GM19193 (cell line): ENCODE data around the gene FRAT1.

Source experiments
- POLR2A ChIP-seq: IDR thresholded peaks from 4 replicates; pipeline ENCODE4 v1.6.1; 2011; ENCODE audit not compliant: insufficient read depth, insufficient read length; ENCODE audit errors: extremely low read depth

The FRAT1 gene

GRCh38 chr10:97318772-97319651, at the start of gene FRAT1:
Gene FRAT1, plus strand, starts transcription at chr10:97319271. Its CDS starts 183 bp downstream, at chr10:97319454.
- peak; percentile 42 for TF ChIP-seq POLR2A

GRCh38 chr10:97270523-97271154, 48.4 kb upstream of the FRAT1 start:
- no peak for TF ChIP-seq POLR2A

- TF ChIP-seq POLR2A: no peak
These were observed 45.4 kb upstream of the FRAT1 start for GRCh38 chr10:97273700-97274099.

- no peak for TF ChIP-seq POLR2A
These were observed 44.2 kb upstream of the FRAT1 start for GRCh38 chr10:97274828-97275227.

- no peak for TF ChIP-seq POLR2A
These were observed 41.5 kb upstream of the FRAT1 start for GRCh38 chr10:97277551-97277950.

GRCh38 chr10:97278491-97278989, 40.5 kb upstream of the FRAT1 start:
- TF ChIP-seq POLR2A: no peak

DNA sequence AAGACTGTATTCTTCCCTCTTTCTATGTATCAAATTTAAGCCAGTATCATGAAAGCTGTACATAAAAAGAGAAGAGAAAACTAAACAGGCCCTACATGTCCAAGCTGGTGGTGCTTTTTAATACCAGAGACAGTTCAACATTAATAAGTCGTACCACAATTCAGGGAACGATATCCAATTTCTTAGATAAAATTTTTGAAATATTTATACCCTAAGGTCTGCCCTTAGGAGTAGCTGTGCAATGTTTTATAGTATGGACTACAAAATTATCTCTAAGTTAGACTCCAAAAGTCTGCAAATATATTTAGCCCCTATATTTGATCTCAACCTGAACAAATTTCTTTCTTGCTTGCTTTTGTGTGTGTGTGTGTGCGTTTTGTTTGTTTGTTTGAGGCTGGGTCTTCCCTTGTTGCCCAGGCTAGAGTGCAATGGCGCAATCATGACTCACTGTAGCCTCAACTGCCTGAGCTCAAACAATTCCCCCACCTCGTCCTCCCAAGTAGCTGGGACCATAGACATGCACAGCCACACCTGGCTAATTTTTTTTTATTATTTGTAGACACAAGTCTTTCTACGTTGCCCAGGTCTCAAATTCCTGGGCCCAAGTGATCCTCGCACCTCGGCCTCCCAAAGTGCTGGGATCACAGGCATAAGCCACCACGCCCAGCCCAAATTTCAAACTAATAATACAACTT, 39.8 kb upstream of the FRAT1 start:
- no peak for TF ChIP-seq POLR2A

DNA sequence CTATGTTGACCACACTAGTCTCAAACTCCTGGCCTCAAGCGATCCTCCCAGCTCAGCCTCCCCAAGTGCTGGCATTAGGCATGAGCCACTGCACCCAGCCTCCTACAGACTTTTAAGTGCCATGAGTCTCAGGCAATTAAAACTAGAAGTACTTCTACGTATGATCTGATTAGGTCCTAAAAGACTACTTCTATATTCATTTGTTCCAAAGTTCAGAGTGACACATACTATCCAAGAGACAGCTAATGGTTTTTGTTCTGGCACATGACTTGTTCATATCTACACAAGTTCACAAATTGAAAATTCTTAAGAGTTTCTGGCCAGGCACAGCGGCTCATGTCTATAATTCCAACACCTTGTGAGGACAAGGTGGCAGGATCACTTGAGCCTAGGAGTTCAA, 38.3 kb upstream of the FRAT1 start:
- TF ChIP-seq POLR2A: no peak

GRCh38 chr10:97291357-97292096, 27.5 kb upstream of the FRAT1 start:
- TF ChIP-seq POLR2A: no peak

DNA sequence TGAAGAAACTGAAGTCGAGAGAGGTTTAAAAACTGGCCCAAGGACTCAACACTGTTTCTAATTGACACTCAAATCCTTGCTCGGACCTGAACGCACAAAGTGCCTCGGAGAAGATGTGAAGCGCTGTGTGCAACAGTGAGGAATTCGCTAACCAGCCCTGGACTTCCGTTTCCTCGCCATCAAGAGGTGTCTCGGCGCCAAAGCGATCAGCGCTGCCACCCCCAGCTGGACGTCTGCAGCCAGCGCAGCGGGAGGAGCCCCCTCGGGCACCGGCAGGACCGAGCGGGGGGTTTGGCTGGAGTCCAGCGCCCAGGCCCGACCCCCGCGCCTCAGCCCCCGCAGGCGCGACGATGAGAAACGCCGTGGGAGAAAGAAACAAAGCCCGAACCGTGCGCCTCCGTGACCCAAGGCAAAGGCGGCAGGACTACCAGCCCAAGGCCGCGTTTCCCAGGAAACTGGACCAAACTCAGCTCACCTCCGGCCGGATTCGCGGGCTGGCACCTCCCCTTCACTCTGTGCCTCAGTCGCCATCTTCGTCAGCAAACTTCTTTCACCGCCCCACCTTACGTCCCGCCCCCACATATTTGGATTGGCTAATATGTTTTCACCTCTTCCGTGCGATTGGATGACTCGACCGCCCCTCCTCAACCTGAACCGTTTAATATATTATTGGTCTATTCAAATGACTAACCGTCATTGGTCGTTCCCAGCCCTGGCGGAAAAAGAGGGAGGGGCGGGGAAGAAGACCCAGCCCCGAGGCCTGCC, 26.8 kb upstream of the FRAT1 start, which contains the start of gene ARHGAP19:
ARHGAP19 (minus strand) TSS at position 541 of the 765 bp plus-strand sequence; CDS start at position 531, 10 bp downstream.
- TF ChIP-seq POLR2A: peak; percentile 80

- TF ChIP-seq POLR2A: no peak
These were observed 26.2 kb upstream of the FRAT1 start for GRCh38 chr10:97292862-97293198.

DNA sequence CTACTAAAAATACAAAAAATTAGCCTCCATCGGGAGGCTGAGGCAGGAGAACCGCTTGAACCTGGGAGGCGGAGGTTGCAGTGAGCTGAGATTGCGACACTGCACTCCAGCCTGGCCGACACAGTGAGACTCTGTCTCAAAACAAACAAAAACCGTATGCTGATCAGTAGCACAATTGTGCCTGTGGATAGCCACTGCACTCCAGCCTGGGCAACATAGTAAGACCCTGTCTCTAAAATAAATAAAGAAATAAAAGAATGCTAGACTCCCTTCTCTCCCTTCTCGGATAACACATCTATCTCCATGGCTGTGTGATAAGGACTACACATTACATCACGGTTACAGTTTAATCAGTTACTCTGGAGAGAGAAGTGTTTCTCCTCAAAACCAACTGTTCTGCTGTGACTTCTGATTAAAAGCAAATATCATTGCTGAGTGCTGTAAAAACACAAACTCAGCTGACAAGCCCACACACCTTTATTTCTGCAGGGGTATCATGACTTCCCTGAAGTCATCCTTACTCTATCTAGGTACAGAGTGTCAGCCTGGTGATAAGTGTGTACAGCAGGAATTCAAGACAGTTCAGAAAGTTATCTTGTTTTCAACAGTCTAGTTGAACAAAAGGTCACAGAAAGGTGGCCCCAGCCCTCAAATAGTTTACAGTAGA, 21.4 kb upstream of the FRAT1 start:
- TF ChIP-seq POLR2A: no peak

- TF ChIP-seq POLR2A: no peak
These were observed 20.9 kb upstream of the FRAT1 start for GRCh38 chr10:97298223-97298571.
